ENCODE results near the gene TSPAN18. TPM values are rescaled to one million over a fixed set of nuclear protein-coding genes. Genes with fewer than 3 reads are reported as not detected.

TSPAN18 gene
- total RNA-seq, 1 experiment from 2014 or later, result not detected

- no peaks in the 10 kb centered on the region for H4K20me1 ChIP-seq (ENCODE audit: low read length)
- no peak overlapping the region for H3K4me3 ChIP-seq (ENCODE audit: low read length)
- no peaks in the 10 kb centered on the region for H3K36me3 ChIP-seq (ENCODE audit: low read depth, low read length)
- no peak overlapping the region for H3K4me2 ChIP-seq (ENCODE audit: low read length)
- no peaks in the 10 kb centered on the region for H3K9me2 ChIP-seq (replicated peaks; ENCODE audit: low read length)
- POLR2A ChIA-PET (ENCODE audit: unreplicated experiment), result no interaction called here
- H2AFZ ChIP-seq (ENCODE audit: low read length), result no peak overlapping the region
- no peaks in the 10 kb centered on the region for H3K9me3 ChIP-seq (ENCODE audit: low read length)
- ATAC-seq (no peak), DNase-seq (no peak)
- H3K4me1 ChIP-seq (ENCODE audit: insufficient read depth, low read length), result peaks cover 12% of the 10 kb centered on the region
- H3K27me3 ChIP-seq (ENCODE audit: low read length), result no peaks in the 10 kb centered on the region
- no peak overlapping the region for H3K9ac ChIP-seq (ENCODE audit: low read length)
- H3F3A ChIP-seq (ENCODE audit: low read length, unreplicated experiment), result no peaks in the 10 kb centered on the region
- H3K79me2 ChIP-seq (ENCODE audit: low read length), result no peaks in the 10 kb centered on the region
- BruUV-seq (replicated peaks), result no TSS peak
- no peak overlapping the region for H3K27ac ChIP-seq (ENCODE audit: low read length)
- intact Hi-C loops (cut with micrococcal nuclease), result no loop called here
- CTCF ChIA-PET, result no interaction called here
- TF ChIP-seq CTCF (conservative IDR thresholded peaks at IDR 0.05; ENCODE audit: low read depth, low read length) (no peak), EZH2 (IDR thresholded peaks at IDR 0.05; ENCODE audit: low read length, unreplicated experiment) (no peak), EZH2phosphoT487 (IDR thresholded peaks at IDR 0.05; ENCODE audit: borderline replicate concordance, low read length) (no peak)
Measured at GRCh38 chr11:44957776-44958564, 231.2 kb downstream of the TSPAN18 start.

- H2AFZ ChIP-seq (ENCODE audit: low read length), result no peak overlapping the region
- no peak overlapping the region for H3K4me3 ChIP-seq (ENCODE audit: low read length)
- no peaks in the 10 kb centered on the region for H4K20me1 ChIP-seq (ENCODE audit: low read length)
- no peaks in the 10 kb centered on the region for H3K36me3 ChIP-seq (ENCODE audit: low read depth, low read length)
- H3K27me3 ChIP-seq (ENCODE audit: low read length), result no peaks in the 10 kb centered on the region
- no TSS peak for BruUV-seq (replicated peaks)
- no peaks in the 10 kb centered on the region for H3K79me2 ChIP-seq (ENCODE audit: low read length)
- no peak overlapping the region for H3K27ac ChIP-seq (ENCODE audit: low read length)
- ChIA-PET CTCF (no interaction called here), POLR2A (ENCODE audit: unreplicated experiment) (no interaction called here)
- no peaks in the 10 kb centered on the region for H3K9me3 ChIP-seq (ENCODE audit: low read length)
- H3K9me2 ChIP-seq (replicated peaks; ENCODE audit: low read length), result no peaks in the 10 kb centered on the region
- TF ChIP-seq EZH2phosphoT487 (IDR thresholded peaks at IDR 0.05; ENCODE audit: borderline replicate concordance, low read length), result no peak
- no peak for TF ChIP-seq CTCF (conservative IDR thresholded peaks at IDR 0.05; ENCODE audit: low read depth, low read length)
- intact Hi-C loops (cut with micrococcal nuclease), result no loop called here
- no peaks in the 10 kb centered on the region for H3F3A ChIP-seq (ENCODE audit: low read length, unreplicated experiment)
- ATAC-seq (no peak), DNase-seq (no peak)
- no peak overlapping the region for H3K9ac ChIP-seq (ENCODE audit: low read length)
- peaks cover 12% of the 10 kb centered on the region for H3K4me1 ChIP-seq (ENCODE audit: insufficient read depth, low read length)
- H3K4me2 ChIP-seq (ENCODE audit: low read length), result no peak overlapping the region
Measured at GRCh38 chr11:44959064-44959463, 232.3 kb downstream of the TSPAN18 start.

- H3K79me2 ChIP-seq (ENCODE audit: low read length), result no peaks in the 10 kb centered on the region
- H3K4me2 ChIP-seq (ENCODE audit: low read length), result no peak overlapping the region
- H3K27me3 ChIP-seq (ENCODE audit: low read length), result no peaks in the 10 kb centered on the region
- H3K9ac ChIP-seq (ENCODE audit: low read length), result no peak overlapping the region
- H3K9me2 ChIP-seq (replicated peaks; ENCODE audit: low read length), result no peaks in the 10 kb centered on the region
- no peak overlapping the region for H2AFZ ChIP-seq (ENCODE audit: low read length)
- intact Hi-C loops (cut with micrococcal nuclease), result no loop called here
- TF ChIP-seq CTCF (conservative IDR thresholded peaks at IDR 0.05; ENCODE audit: low read depth, low read length) (no peak), EZH2phosphoT487 (IDR thresholded peaks at IDR 0.05; ENCODE audit: borderline replicate concordance, low read length) (no peak), EZH2 (IDR thresholded peaks at IDR 0.05; ENCODE audit: low read length, unreplicated experiment) (no peak)
- ATAC-seq (no peak), DNase-seq (no peak)
- no peaks in the 10 kb centered on the region for H3K9me3 ChIP-seq (ENCODE audit: low read length)
- ChIA-PET POLR2A (ENCODE audit: unreplicated experiment) (no interaction called here), CTCF (no interaction called here)
- no peak overlapping the region for H3K4me3 ChIP-seq (ENCODE audit: low read length)
- no peak overlapping the region for H3K27ac ChIP-seq (ENCODE audit: low read length)
- H3K4me1 ChIP-seq (ENCODE audit: insufficient read depth, low read length), result peaks cover 4% of the 10 kb centered on the region
- no peaks in the 10 kb centered on the region for H4K20me1 ChIP-seq (ENCODE audit: low read length)
- no peaks in the 10 kb centered on the region for H3K36me3 ChIP-seq (ENCODE audit: low read depth, low read length)
- H3F3A ChIP-seq (ENCODE audit: low read length, unreplicated experiment), result no peaks in the 10 kb centered on the region
- no TSS peak for BruUV-seq (replicated peaks)
Measured at GRCh38 chr11:44960200-44960845, 233.6 kb downstream of the TSPAN18 start.
